Measurements from ENCODE around the gene RHOT2.

DNA sequence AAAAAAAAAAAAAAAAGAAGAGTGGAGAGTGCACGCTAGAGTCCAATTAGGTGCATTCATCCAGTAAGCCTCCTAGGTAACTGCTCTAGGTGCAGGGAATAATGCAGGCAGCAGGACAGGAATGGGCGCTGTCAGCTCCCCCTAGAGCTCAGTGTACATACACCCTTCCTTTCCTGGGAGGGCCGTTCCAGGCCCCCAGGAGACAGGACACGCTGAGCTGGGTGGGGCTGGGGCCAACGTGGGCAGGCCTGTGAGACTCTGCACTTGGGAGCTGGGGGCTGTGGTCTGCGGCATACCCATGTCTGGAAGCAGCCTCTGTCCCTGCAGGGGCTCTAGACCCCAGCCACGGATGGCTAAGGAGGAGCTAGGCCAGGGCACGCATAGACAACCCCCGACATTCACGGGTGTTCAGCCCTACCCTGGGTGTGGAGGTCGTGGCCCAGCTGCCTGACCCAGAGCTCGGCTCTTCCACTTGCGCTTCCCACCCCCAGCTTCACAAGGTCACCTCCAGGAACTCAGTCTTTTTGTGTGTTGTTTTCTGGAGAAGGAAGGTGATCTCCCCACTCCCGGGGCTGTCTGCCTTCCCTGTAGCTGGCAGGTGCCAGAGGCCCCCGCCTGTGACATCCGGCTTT is 52.0 kb downstream of the RHOT2 start:
- TF ChIP-seq, protein P1, sequence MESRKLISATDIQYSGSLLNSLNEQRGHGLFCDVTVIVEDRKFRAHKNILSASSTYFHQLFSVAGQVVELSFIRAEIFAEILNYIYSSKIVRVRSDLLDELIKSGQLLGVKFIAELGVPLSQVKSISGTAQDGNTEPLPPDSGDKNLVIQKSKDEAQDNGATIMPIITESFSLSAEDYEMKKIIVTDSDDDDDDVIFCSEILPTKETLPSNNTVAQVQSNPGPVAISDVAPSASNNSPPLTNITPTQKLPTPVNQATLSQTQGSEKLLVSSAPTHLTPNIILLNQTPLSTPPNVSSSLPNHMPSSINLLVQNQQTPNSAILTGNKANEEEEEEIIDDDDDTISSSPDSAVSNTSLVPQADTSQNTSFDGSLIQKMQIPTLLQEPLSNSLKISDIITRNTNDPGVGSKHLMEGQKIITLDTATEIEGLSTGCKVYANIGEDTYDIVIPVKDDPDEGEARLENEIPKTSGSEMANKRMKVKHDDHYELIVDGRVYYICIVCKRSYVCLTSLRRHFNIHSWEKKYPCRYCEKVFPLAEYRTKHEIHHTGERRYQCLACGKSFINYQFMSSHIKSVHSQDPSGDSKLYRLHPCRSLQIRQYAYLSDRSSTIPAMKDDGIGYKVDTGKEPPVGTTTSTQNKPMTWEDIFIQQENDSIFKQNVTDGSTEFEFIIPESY (CRISPR knock-in tag; IDR thresholded peaks at IDR 0.05), result no peak
- TF ChIP-seq ELK3 (CRISPR knock-in tag; IDR thresholded peaks at IDR 0.05) (no peak), KAT7 (CRISPR knock-in tag; IDR thresholded peaks at IDR 0.05; ENCODE audit: borderline replicate concordance) (no peak), CTCF (IDR thresholded peaks at IDR 0.05 in 2 of 3, conservative IDR thresholded peaks at IDR 0.05 in 1 of 3; ENCODE audit: insufficient read depth in 2 of 3, low read depth in 1 of 3, low read length in 3 of 3) (peak; percentile 54 to 62 (median 57)), FOS (IDR thresholded peaks at IDR 0.05; ENCODE audit: extremely low read depth, insufficient read length) (no peak), YY1 (IDR thresholded peaks at IDR 0.05; ENCODE audit: borderline replicate concordance in 1 of 3, control insufficient read depth in 1 of 3, extremely low read depth in 1 of 3, insufficient read depth in 3 of 3, insufficient read length in 1 of 3, insufficient replicate concordance in 2 of 3, low read depth in 1 of 3, low read length in 2 of 3) (no peak), NEUROD1 (IDR thresholded peaks at IDR 0.05; ENCODE audit: borderline replicate concordance, low read depth, low read length, partially characterized antibody) (no peak), ZFP36 (IDR thresholded peaks at IDR 0.05; ENCODE audit: low read depth, low read length, partially characterized antibody) (no peak), TCF7 (IDR thresholded peaks at IDR 0.05; ENCODE audit: borderline replicate concordance) (no peak)
- TF ChIP-seq, protein P2, sequence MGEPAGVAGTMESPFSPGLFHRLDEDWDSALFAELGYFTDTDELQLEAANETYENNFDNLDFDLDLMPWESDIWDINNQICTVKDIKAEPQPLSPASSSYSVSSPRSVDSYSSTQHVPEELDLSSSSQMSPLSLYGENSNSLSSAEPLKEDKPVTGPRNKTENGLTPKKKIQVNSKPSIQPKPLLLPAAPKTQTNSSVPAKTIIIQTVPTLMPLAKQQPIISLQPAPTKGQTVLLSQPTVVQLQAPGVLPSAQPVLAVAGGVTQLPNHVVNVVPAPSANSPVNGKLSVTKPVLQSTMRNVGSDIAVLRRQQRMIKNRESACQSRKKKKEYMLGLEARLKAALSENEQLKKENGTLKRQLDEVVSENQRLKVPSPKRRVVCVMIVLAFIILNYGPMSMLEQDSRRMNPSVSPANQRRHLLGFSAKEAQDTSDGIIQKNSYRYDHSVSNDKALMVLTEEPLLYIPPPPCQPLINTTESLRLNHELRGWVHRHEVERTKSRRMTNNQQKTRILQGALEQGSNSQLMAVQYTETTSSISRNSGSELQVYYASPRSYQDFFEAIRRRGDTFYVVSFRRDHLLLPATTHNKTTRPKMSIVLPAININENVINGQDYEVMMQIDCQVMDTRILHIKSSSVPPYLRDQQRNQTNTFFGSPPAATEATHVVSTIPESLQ (CRISPR knock-in tag; IDR thresholded peaks at IDR 0.05), result no peak

Measured in K562 (cell line).